ENCODE data around the gene NLRP9.

GRCh38 chr19:55680339-55681130 is 57.7 kb downstream of the NLRP9 start:
- no peak for TF ChIP-seq REST (IDR thresholded peaks at IDR 0.05; ENCODE audit: insufficient read depth in 1 of 2, low read depth in 2 of 2, low read length in 2 of 2)
- TF ChIP-seq POLR2AphosphoS5 (IDR thresholded peaks at IDR 0.05; ENCODE audit: low read depth, low read length), result no peak
- no peak for TF ChIP-seq TAF1 (IDR thresholded peaks at IDR 0.05; ENCODE audit: borderline replicate concordance, insufficient read depth, low read length)
- no peak for TF ChIP-seq SIN3A (IDR thresholded peaks at IDR 0.05; ENCODE audit: borderline replicate concordance, insufficient read depth, low read length)
- no peak for TF ChIP-seq FOXP2 (optimal IDR thresholded peaks at IDR 0.05; ENCODE audit: borderline replicate concordance, extremely low read depth, extremely low read length, insufficient read depth)
